IPS-NIHi7 (cell line): ENCODE results near the gene C1QL2.

Source experiments
- DNase-seq: peaks from one replicate; pipeline ENCODE4 v3.0.0; 2012; ENCODE audit warnings: mixed read lengths; ENCODE audit errors: extremely low spot score

Gene C1QL2

DNA sequence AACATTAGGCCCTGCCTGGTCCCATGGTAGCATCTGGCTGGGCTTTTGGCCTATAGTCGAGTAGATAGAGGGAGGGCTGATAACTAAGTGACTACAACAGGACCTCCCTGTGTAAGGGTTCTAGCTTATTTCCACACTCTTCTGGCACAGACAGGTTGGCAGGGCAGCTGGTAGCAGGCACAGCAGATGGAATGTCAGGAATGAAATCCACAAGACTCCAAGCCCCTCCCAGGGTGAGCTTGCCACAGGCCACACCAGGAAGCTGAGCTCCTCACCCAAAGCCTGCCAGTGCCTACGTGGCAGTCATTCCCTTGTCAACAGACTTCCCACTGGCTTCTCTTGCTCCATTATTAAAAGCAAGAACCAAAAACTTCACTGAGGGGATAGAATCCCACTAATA is 20.7 kb upstream of the C1QL2 start:
- no peak for DNase-seq

DNA sequence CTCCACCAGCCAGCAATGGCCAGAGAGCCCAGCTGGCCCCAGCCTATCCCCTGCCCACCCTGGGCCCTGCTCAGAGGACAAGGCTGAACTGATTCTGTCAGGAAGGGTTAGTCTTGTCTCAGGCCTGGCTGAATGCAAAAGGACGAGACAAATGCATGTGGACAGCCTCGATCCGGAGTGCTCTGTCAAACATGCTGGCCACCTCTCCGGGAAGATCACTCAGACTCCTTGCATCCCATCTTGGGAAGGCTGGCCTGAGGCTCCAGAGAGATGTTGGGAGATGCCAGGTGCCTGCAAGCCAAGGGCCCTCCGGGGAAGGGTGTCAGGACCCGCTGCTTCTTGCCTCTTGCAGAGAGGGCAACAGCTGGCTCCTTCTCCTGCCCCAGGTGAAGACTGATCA is 20.2 kb upstream of the C1QL2 start:
- DNase-seq: no peak

DNA sequence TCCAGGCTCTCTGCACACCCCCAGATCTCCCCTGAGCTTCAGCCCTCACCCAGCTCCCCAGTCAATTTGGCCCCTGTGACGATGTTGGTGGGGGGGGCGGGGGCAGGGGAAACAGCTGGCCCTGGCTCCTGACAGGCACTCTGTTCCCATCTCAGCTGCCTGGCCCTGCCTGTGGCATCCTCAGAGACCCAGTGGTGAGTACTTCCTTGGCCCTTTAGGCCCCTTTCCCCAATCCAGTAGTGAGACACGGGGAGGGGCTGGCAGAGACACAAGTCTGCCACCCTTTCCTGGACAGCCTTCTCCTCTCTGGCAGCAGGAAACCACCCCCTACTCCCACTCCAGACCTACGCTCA is 19.3 kb upstream of the C1QL2 start:
- DNase-seq: no peak

DNA sequence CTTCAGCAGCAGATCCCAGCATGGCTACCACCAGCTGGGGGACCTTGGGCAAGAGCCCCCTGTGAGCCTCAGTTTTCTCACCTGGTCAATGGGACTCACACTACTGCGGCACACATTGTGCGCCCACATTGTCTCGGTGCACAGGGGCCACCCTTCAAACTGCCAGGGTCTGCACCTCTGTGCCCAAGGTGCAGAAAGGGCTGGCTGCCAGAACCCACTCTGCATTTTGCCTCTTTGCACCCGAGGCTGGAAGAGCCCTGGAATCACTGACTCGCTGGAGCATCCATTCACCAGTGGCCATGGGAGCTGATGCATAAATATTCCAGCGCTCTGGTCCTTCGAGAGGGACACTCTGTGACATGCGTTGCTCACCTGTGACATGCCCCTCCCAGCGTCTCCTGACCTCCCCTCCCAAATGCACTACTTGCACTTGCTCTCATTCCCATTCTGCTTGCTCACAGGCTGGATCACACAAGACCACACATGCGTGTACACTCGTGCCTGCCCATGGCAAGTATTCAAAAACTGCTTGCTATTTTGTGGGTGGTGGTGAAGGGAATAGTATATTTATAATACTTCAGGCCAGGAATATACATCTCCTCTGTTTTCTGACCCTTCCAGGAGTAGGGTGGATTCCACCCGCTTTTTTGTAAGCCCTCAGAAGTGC is 18.8 kb upstream of the C1QL2 start:
- DNase-seq: no peak

DNA sequence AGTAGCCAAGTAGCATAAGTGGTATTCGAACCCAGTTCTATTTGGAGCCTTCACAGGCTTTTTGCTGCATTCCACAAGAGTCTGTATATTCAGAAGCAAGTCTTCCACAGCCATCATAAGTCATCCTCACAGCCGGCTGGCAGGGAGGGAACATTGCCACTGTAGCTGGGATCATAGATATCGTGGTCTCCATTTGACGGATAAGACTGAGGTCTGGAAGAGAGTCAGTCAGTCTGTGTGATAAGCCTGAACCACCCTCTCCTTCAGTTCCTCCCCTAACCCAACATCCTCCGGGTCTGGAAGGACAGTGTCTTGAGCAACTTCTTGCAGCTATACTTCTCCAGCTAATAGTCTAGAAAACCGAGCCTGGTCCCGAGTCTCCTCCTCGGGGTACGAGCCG is 17.0 kb upstream of the C1QL2 start:
- DNase-seq: no peak

DNA sequence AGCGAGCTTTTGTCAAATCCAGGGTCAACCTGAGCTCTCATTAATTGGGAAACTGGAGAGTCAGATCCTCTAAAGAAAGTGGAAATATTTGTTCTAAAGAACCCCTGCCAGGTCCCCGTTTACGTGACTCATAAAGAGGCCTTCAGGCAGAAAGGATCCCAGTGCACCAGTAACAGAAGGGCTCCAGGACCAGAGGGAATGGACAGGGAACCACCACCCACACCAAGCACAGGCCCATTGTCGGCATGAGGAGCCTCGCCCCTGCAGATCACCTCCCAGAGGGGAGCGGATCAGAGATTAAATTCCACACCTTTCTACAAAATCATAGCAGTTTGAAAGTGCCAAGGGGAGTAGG is 16.4 kb upstream of the C1QL2 start:
- DNase-seq: no peak

DNA sequence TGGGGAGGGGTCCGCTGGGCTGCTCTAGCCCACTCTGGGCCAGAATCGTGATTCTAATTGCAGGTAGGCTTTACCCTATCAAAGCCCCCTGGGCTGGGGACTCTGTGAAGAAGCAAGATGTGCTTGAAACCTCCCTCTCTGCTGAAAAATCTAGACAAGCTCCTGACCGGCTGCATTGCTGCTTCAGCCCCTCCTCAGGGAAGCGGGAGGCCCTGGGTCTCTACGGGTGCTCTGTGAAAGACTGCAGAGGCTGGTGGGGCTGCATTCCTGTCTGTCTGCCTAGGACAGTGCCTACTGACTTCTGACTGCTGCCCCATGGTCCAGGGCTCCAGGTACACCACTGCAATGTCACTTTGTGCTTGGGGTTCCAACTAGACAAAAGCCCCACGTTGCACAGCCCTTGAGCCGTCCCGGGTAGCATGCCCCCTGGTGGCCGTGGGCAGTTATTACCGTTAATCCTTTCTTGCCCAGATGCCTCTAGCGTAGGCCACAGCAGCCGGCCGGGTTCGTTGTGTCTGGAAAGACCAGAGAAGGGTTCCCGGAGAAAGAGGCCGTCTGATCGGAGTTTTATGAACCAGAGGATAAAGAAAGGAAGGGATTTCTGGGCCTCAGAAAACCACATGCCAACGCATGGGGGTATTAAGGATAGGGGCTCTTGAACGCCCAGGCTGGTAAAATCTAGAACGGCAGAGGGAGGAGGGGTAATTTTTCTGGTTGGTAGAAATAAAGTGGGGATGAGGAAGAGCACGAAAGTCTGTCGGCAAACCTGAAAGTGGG is 15.9 kb upstream of the C1QL2 start:
- DNase-seq: peak; percentile 79

DNA sequence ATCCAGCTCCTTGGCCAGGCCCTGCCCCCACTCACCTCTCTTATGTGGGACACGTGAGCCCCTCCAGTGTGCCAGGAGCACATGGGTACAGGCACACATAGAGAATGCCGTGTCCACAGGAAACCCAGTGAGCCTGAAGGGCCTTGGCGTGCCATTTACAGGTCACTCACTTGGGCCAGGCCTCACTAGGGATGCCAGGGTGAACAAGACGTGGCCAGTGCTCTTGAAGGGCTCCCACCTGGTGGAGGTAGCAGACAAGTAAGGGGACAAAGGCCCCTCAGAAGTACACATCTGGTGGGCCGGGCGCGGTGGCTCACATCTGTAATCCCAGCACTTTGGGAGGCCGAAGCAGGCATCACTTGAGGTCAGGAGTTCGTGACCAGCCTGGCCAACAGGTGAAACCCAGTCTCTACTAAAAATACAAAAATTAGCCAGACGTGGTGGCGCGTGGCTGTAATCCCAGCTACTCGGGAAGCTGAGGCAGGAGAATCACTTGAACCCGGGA is 15.1 kb upstream of the C1QL2 start:
- DNase-seq: no peak

DNA sequence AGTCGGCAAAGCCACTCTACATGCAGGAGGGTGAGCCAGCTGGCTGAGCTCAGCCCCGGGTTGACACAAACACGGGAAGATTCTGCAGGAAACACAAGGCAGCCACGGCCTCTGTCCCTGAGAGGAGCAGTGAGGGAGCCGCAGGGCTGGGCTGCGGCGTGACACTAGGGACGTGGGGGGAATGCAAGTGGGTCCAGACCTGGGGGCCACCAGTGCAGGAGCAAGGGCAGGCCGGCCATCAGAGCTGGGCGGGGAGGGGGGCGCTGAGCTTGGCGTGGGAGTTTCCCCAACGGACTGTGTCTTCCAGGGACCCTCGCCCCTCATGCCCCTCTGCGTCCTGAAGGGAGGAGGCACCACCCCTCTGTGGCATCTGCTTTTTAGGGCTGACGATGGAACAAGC is 12.0 kb upstream of the C1QL2 start:
- no peak for DNase-seq

DNA sequence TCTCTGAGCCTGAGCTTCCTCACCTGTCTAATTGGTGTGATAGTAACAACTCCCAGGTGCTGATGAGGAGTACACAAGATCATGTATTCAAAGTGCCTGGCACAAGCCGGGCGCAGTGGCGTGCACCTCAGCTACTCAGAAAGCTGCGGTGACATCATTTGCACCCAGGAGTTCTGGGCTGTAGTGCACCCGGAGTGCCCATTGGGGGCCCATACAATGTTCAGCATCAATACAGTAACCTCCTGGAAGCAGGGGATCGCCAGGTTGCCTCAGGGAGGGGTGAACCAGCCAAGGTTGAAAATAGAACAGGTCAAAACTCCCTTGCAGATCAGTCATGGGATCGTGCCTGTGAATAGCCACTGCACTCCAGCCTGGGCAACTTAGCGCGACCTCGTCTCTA is 11.2 kb upstream of the C1QL2 start:
- no peak for DNase-seq

DNA sequence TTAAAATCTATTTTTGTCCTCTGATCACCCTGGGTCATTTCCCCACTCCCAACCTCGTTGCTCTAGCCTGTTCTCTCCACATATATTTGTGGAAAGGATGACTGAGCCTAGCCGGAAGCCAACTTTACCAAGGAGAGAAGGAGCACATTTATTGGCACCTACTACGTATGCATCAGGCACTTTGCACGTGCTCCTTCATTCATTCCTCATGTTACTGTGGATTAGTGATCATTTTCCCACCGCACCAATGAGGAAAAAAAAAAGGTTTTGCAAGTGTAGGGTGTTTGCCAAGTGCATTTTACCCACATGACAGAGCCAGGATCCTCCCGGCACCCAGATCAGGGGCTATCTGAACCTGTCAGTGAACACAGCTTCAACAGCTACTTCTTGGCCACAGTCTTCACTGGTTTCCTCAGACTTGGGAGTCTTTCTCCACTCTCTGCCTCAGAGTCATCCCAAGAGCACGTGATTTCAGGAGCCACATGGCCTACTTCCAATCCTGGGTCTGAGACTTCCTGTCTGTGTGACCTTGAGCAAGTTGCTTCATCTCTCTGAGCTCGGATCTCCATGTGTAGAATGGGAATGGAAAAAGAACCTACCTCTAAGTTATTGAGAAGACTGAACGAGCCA is 1.9 kb upstream of the C1QL2 start:
- DNase-seq: no peak

DNA sequence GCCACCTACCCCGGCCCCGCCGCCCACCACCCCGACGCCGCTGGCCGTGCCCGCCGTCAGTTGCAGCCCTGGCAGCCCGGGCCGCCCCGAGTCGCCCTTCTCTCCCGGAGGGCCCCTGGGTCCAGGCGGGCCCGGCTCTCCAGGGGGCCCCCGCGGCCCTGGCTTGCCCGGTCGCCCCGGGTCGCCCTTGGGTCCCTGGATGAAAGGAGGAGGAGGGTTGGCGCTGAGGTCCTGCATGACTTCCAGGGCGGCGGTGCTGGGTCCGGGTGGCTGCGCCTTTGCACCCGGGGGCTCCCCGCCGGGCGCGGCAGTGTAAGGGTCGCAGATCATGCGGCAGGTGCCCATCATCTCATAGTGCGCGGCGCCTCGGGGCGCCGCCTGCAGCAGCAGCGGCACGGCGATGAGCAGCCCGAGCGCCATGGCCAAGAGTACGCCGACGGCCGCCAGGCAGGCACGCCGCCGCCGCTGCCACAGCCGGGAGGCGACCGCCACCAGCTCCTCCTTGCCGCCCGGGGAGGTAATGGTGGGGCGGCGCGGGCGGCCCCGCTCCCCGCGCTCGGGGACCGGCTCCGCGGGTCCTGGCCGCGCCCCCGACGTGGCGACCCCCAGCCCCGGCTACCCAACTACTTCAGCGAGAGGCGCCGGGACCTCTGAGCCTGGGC is 570 bp downstream of the C1QL2 start:
- no peak for DNase-seq

DNA sequence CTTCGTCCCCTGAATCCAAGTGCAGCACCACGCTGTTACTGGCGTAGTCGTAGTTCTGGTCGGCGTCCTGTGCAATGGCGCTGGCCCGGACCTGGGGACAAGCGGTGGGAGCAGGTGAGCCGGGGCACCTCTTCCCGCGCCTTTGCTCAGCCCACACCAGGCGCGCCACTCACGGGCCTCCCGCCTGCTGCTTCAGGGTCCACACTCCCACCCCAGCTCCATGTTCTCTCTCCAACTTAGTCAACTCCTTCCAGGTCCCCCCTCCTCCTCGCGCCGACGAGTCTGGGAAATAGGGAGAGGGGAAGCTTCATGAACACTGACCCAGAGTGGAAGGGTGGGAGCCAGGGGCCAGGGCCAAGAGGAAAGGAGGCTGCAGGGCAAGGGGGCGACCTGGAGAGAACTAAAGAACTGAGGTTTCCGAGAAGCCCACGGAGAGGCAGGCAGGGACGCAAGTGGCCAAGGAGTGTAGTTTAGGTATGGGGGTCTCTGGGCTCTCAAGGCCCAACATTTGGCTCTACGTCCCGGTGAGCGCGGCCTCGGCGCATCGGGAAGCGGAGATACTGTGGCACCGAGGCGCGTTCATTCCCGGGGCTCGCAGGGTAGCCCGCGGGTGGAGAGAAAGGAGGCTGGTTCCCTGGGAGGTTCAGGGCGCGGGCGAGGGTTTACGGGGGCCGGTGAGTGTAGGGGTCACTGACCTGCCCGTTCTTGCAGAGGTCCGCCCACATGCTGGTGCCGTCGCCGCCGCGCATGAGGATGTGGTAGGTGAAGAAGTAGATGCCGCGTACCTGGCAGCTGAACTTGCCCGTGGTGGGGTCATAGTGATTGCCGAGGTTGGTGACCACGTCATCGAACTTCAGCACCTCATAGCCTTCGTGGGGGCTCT is 1.4 kb downstream of the C1QL2 start:
- DNase-seq: no peak

DNA sequence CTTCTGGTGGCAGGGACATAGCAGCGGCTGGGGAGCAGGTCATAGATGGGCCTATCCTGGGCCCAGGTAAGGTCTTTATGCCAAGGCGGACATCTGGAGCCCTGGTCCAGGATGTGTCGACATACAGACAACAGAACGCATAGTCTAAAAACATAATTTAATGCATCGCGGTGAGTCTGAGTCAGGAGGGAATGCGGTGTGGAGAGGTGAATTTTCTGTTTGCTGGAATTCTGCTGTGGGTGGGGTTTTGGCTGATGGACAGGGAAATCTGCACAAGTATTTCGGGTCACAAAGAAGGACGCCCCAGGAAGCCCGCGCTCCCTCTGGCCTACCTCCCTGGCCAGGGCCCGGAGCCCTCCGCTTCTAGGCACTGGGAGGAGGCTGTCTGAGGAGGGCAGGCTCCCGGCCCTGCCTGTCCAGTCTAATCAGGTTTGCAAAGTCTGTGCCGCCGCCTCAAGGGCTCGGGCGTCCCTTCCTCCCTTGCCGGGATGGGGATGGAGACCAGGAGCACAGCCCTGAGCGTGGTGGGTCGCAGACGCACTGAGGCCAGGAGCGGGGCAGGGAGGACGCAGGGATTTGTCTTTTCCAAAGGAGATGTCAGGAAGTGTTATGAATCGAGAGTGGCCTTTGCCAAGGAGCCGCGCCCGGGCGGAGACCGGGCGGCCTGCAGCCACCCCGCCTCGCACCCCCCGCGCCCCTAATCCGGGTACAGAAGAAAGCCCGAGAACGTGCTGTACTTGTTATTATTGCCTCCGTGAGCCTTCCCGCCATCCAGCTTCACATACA is 2.3 kb downstream of the C1QL2 start:
- DNase-seq: peak; percentile 52

DNA sequence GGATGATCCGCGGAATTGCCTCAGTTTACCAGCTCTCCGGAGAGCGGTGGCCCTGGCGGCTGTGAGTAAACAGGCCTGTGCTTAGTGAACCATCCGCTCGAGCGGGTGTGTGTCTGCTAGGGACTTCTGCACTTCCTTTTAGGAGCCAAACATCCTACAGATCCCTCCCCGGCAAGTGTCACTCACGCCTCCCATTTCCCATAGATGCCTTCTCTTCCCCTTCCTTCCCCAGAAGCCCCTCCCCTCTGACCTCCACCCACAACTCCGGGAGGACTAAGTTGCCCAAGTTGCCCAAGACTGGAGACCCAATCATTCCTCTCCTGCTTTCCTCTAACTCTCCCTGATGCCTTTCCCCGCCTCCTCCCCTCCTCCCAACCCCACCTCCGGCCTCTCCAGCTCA is 2.9 kb downstream of the C1QL2 start:
- DNase-seq: peak; percentile 83

DNA sequence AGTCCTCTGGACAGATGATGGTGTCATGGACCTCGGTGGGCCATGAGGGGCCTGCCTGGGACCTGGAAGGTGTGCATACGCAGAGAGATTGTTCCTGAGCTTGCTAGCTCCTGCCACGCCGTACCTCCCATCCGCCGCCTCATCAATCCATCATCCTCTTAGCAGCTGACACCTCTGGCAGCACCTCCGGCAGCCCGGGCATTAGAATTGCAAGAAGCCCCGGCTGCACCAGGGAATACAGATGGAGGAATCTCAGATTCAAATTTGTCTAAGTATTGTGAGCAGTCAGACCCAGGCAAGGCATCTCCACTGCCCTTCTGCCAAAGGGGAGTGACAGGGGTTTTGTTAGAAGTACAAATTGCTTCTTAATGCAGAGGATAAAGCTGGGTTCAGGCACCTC is 4.5 kb downstream of the C1QL2 start:
- DNase-seq: no peak

DNA sequence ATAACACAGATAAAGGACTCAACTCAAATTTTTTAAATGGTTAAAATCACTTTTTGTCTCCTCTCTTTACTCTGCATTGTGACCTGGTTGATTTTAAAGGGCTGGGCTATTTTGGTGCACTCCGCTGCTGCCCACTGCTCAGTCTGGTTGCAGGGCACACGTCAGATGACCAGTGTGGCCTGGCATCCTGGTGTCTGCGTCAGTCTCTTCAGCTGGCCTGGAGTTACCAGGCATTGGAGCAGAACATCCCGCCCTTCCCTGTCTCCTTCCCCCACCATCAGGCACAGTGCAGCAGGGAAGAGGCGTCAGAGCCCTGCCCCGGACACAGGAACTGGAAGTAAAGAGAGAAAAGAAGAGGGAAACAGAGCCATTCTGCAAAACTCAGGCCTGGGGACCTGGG is 8.9 kb downstream of the C1QL2 start:
- no peak for DNase-seq

DNA sequence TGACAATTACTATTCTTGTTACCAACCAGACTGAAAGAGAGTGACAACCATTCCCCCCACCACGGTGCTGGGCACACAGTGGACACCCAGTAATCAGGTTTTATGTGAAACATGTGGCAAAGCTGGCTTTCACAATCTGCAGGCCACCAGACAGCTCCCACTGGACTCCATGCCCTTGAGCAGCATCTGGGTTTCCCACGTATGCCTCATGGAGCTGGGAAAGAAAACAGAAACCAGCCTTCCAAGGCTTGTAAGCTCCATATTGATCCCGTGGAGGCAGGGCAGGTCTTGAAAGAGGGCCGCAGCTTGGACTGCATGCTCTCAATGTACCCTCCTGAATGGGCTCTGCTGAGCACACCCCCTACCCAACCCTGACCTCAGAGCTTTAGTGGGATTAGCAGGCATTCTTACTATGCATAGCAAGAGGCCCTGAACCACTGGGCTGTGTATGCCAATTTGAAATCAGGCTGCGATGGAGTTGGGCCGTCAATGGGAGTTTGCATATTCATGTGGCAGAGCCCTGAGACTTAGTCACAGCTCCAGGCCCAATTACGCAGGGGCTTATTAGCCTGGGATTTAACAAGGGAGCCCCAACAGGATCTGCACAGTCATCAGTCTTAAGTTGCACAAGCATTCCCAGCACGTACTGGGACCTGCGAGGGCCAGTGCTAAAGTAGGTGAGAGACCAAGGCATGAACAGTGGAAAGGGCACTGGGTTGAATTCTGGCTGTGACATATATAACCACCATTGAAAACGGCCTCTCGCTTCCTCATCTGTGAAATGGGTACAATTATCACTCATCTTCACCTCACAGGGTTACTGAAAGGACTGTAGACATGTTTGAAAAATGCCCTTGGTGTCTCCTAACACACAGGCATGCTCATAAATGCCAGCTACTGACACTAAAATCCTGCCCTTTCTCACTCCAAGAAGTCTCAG is 10.5 kb downstream of the C1QL2 start:
- peak; percentile 25 for DNase-seq

DNA sequence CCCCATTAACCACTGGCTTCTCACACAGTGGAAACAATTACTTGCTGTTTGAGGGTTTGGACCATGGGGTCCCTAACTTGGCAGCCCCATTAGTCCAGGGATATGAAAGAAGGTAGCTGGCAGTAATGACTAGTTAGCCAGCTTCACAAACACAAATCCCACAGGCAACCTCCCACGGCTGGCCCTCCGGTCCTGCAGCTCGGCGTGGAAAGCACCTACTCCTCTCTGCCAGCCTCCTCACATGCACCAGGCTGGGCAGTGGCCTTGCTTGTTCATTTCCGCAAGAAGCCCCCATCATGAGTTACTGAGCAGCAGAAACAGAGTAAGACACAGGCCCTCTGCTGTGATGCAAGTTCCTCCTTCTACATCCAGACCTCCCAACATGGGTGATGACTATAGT is 13.7 kb downstream of the C1QL2 start:
- no peak for DNase-seq

DNA sequence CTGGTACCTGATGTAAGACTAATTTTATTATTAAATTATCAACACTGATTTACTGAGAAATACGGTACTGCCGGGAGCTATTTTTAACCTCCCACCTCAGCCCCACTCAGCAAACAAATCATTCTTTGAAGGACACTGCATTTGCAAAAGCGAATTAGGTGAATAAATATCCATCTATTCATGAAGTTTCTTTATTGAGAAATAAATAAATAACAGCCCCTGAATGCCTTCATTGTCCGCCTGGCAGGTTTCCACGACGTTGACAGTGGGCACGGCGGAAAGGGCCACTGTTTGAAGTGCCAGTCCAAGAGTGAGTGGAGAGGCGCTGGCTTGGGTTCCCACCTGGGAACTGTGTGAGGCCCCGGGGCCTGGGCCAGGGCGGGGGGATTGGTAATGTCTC is 15.7 kb downstream of the C1QL2 start:
- DNase-seq: no peak
